Transverse colon (tissue), 4 donors: ENCODE data around the gene NRXN2. TPM values are rescaled to one million over a fixed set of nuclear protein-coding genes. Genes with fewer than 3 reads are reported as not detected.

Experiments
- DNase-seq: peaks from one replicate; pipeline ENCODE4 v3.0.0-alpha.2; 2019
- H3K27ac ChIP-seq, 4 donors: fragments of 200-600 bp; sonication (generic); 2 replicates each; pipeline ENCODE4 v1.5.1; 2016 to 2018; ENCODE audit warnings: inconsistent platforms in 4 of 4
- H3K27me3 ChIP-seq: fragments of 200-600 bp; sonication (generic); 2 replicates; pipeline ENCODE4 v1.5.1; 2017; ENCODE audit warnings: inconsistent platforms
- H3K36me3 ChIP-seq, 4 donors: fragments of 200-600 bp; sonication (generic); 2 replicates each; pipeline ENCODE4 v1.5.1; 2017 to 2019; ENCODE audit warnings: inconsistent platforms in 4 of 4
- H3K4me1 ChIP-seq, 4 donors: fragments of 200-600 bp; sonication (generic); 2 replicates each; pipeline ENCODE4 v1.5.1; 2017 to 2020; ENCODE audit warnings: inconsistent platforms in 4 of 4
- H3K4me3 ChIP-seq, 4 donors: fragments of 200-600 bp; sonication (generic); 1 replicate in 1 of 4; 2 replicates in 3 of 4; pipeline versions ENCODE4 v1.5.1 to v1.6.1; 2017 to 2019; ENCODE audit warnings: inconsistent platforms in 4 of 4
- H3K9me3 ChIP-seq, 2 donors: fragments of 200-600 bp; sonication (generic); 2 replicates each; pipeline ENCODE4 v1.5.1; 2017 to 2019; ENCODE audit warnings: inconsistent platforms in 2 of 2
- CTCF ChIP-seq, 5 experiments: fragments of 200-600 bp in 3 of 5; fragments of 450-650 bp in 2 of 5; sonication (generic) in 3 of 5; IDR thresholded peaks; 1 replicate in 2 of 5; 2 replicates in 3 of 5; pipeline ENCODE4 v1.5.1; 2016 to 2017; ENCODE audit warnings: antibody characterized with exemption in 5 of 5, inconsistent platforms in 3 of 5, mild to moderate bottlenecking in 2 of 5, moderate library complexity in 1 of 5
- EP300 ChIP-seq: sonication (generic); formaldehyde crosslinking; IDR thresholded peaks from one replicate; pipeline ENCODE4 v1.6.1; 2017; ENCODE audit warnings: antibody characterized with exemption, low read depth
- POLR2A ChIP-seq: fragments of 450-650 bp; IDR thresholded peaks from one replicate; pipeline ENCODE4 v1.6.1; 2016; ENCODE audit warnings: antibody characterized with exemption, mild to moderate bottlenecking, moderate library complexity
- POLR2AphosphoS5 ChIP-seq, 3 donors: sonication (generic); formaldehyde crosslinking; IDR thresholded peaks; one replicate each; pipeline ENCODE4 v1.6.1; 2016; ENCODE audit warnings: antibody characterized with exemption in 3 of 3
- whole genome bisulfite sequencing, 2 donors: methylation state at CpG; one replicate each; pipeline ENCODE4 v1.1.5; 2018; ENCODE audit warnings: low coverage in 1 of 2; 5-methylcytosine and 5-hydroxymethylcytosine counted together
- in situ Hi-C, 4 donors: fragments of 200-750 bp; cut with MboI; loops; one replicate each; pipeline versions ENCODE4 v1.15.0 to v1.15.1; 2017; ENCODE audit warnings: low sequenced_read_pairs in 3 of 4, low pct_ligation_motif_present in 1 of 4, low pct_unique_long_range_greater_than_20kb in 1 of 4
- intact Hi-C: fragments of 100-400 bp; cut with DNase I; formaldehyde crosslinking; loops from one replicate; pipeline ENCODE4 v1.15.1; 2023; ENCODE audit warnings: low total_unique reads
- total RNA-seq, 4 donors: library from RNA; depleted of rRNA; stranded (reverse); fragments of >200 nt; gene quantifications; one replicate each; pipeline ENCODE4 v1.1.0, GENCODE V29; 2016

Gene NRXN2
- total RNA-seq, 4 donors from 2014 or later = 2.9 to 7.4 (median 6.8) TPM

- Histone ChIP-seq H3K27ac (no peak overlapping the region), H3K36me3 (no peaks in the 10 kb centered on the region), H3K4me3 (no peak overlapping the region), H3K27me3 (no peaks in the 10 kb centered on the region), H3K4me1 (peaks cover 6 to 15% (median 10%) of the 10 kb centered on the region in 4 donors), H3K9me3 (no peaks in the 10 kb centered on the region)
- in situ Hi-C loops (no loop called here), intact Hi-C loops (no loop called here)
- 94% methylated on average over 3 of the region's 3 CpGs; no CpG with 5 or more reads in 1 of the 2 donors for WGBS, 2 donors
- no peak for TF ChIP-seq POLR2AphosphoS5 (IDR thresholded peaks at IDR 0.05)
- no peak for TF ChIP-seq CTCF (IDR thresholded peaks at IDR 0.05)
- TF ChIP-seq POLR2A = no peak
- TF ChIP-seq EP300 = no peak
- DNase-seq = no peak
Measured at GRCh38 chr11:64616817-64617216, 106.2 kb downstream of the NRXN2 start.

- intact Hi-C loops = no loop called here
- 55% methylated on average over 5 of the region's 5 CpGs; no CpG with 5 or more reads in 1 of the 2 donors for WGBS, 2 donors
- in situ Hi-C loops = no loop called here
Measured at GRCh38 chr11:64614917-64615316, 108.1 kb downstream of the NRXN2 start.

GRCh38 chr11:64613648-64614047, 109.3 kb downstream of the NRXN2 start:
- in situ Hi-C loops (no loop called here), intact Hi-C loops (no loop called here)
- TF ChIP-seq CTCF (IDR thresholded peaks at IDR 0.05) (no peak), POLR2AphosphoS5 (IDR thresholded peaks at IDR 0.05) (no peak), POLR2A (no peak), EP300 (no peak)
- H3K4me3 ChIP-seq = no peak overlapping the region
- WGBS, 2 donors = 88 to 90% methylated on average over 6 of the region's 6 CpGs
- no peaks in the 10 kb centered on the region for H3K9me3 ChIP-seq
- DNase-seq = no peak
- H3K4me1 ChIP-seq = no peaks in the 10 kb centered on the region
- H3K36me3 ChIP-seq = no peaks in the 10 kb centered on the region
- no peaks in the 10 kb centered on the region for H3K27me3 ChIP-seq
- H3K27ac ChIP-seq = no peak overlapping the region

More at GRCh38 chr11:64614917-64615316, 108.1 kb downstream of the NRXN2 start:
- Histone ChIP-seq H3K36me3 (no peaks in the 10 kb centered on the region), H3K4me3 (no peak overlapping the region), H3K27me3 (no peaks in the 10 kb centered on the region), H3K4me1 (peaks cover 0 to 1% (median under 1%) of the 10 kb centered on the region in 4 donors), H3K9me3 (no peaks in the 10 kb centered on the region), H3K27ac (no peak overlapping the region)
- TF ChIP-seq POLR2AphosphoS5 (IDR thresholded peaks at IDR 0.05) (no peak), POLR2A (no peak), EP300 (no peak), CTCF (IDR thresholded peaks at IDR 0.05) (no peak)
- DNase-seq = no peak

GRCh38 chr11:64611869-64612646, 110.9 kb downstream of the NRXN2 start:
- H3K9me3 ChIP-seq = no peaks in the 10 kb centered on the region
- H3K36me3 ChIP-seq = no peaks in the 10 kb centered on the region
- H3K27ac ChIP-seq = no peak overlapping the region
- H3K4me1 ChIP-seq = peaks cover 0 to 4% (median 0%) of the 10 kb centered on the region in 4 donors
- WGBS, 2 donors = 77% methylated on average over 9 of the region's 11 CpGs; no CpG with 5 or more reads in 1 of the 2 donors
- TF ChIP-seq POLR2A (no peak), CTCF (IDR thresholded peaks at IDR 0.05) (no peak), EP300 (no peak), POLR2AphosphoS5 (IDR thresholded peaks at IDR 0.05) (no peak)
- in situ Hi-C loops (no loop called here), intact Hi-C loops (no loop called here)
- H3K27me3 ChIP-seq = no peaks in the 10 kb centered on the region
- DNase-seq = no peak
- no peak overlapping the region for H3K4me3 ChIP-seq
